ENCODE data around the gene GOLGA3. TPM values are rescaled to one million over a fixed set of nuclear protein-coding genes. Genes with fewer than 3 reads are reported as not detected.
"Not testable (repeated sequence)": the region's sequence is repeated elsewhere in the genome, so short reads cannot be mapped to it uniquely, and the experiment has no call there.

GOLGA3 gene
- total RNA-seq, 1 donor from 2014 or later = 33.0 TPM

DNA sequence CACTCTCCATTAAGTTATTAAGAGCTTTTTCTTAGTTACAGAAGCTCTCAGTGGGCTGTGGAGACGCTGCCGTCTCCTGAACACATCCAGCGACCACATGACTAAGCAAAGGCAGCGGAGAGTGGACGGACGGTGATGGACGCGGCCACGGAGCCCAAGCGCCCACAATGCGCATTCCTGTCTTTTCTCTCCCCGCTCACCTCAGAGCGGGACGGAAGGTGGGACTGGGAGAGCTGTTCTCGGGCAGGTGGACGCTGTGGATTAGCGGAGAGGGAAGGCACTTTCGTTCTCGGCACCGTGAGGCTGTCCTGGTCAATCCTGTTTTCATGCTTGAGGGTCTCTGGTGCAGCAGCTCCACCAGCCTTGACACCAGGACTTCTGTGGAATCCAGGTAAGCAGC lies 64.4 kb downstream of the GOLGA3 start:
- no peak for DNase-seq
- Histone ChIP-seq H3K36me3 (no peaks in the 10 kb centered on the region), H3K27ac (replicated peaks) (no peak overlapping the region), H3K9me3 (replicated peaks) (no peaks in the 10 kb centered on the region), H3K4me1 (peaks cover 68% of the 10 kb centered on the region), H3K27me3 (ENCODE audit: low read depth) (no peaks in the 10 kb centered on the region), H3K4me3 (no peak overlapping the region)
- intact Hi-C loops (cut with micrococcal nuclease) = no loop called here
- TF ChIP-seq, protein P1, sequence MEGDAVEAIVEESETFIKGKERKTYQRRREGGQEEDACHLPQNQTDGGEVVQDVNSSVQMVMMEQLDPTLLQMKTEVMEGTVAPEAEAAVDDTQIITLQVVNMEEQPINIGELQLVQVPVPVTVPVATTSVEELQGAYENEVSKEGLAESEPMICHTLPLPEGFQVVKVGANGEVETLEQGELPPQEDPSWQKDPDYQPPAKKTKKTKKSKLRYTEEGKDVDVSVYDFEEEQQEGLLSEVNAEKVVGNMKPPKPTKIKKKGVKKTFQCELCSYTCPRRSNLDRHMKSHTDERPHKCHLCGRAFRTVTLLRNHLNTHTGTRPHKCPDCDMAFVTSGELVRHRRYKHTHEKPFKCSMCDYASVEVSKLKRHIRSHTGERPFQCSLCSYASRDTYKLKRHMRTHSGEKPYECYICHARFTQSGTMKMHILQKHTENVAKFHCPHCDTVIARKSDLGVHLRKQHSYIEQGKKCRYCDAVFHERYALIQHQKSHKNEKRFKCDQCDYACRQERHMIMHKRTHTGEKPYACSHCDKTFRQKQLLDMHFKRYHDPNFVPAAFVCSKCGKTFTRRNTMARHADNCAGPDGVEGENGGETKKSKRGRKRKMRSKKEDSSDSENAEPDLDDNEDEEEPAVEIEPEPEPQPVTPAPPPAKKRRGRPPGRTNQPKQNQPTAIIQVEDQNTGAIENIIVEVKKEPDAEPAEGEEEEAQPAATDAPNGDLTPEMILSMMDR (IDR thresholded peaks at IDR 0.05; ENCODE audit: borderline replicate concordance) = no peak

DNA sequence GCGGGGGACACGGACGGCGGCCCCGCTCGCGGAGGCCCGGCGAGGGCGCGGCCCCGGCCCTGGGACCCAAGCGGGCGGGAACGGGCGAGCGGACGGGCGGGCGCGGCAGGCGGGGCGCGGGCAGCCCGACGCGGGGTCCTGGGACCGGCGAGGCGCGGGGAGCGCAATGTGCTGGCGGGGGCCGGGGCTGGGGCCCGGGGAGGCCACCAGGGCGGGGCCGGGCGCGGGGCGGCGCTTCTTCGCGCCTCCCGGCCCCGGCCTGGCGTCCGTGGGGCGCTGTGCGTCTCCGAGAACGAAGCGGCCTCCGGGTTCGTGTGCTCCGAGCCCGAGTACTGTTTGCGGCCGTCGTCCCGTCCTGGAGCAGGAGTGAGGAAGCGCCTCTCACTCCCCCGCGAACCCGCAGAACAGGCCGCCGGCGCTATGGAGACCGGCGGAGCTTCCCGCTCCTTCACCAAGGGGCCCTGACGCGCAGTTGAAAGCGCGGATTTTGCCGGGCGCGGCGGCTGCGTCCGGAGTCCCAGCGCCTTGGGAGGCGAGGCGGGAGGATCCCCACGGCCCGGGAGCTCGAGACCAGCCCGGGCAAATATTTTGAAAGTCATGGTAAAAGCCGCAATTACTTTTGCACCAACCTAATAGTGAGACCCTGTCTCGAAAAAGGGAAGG lies 66.6 kb downstream of the GOLGA3 start:
- Histone ChIP-seq H3K4me3 (peak overlapping the region; percentile 98), H3K9me3 (replicated peaks) (no peaks in the 10 kb centered on the region), H3K27ac (replicated peaks) (peak overlapping the region; percentile 97), H3K4me1 (peaks cover 48% of the 10 kb centered on the region), H3K36me3 (no peaks in the 10 kb centered on the region), H3K27me3 (ENCODE audit: low read depth) (no peaks in the 10 kb centered on the region)
- peak; percentile 88 for DNase-seq
- intact Hi-C loops (cut with micrococcal nuclease) = no loop called here
- TF ChIP-seq, protein P1 (IDR thresholded peaks at IDR 0.05; ENCODE audit: borderline replicate concordance) = peak; percentile 51

DNA sequence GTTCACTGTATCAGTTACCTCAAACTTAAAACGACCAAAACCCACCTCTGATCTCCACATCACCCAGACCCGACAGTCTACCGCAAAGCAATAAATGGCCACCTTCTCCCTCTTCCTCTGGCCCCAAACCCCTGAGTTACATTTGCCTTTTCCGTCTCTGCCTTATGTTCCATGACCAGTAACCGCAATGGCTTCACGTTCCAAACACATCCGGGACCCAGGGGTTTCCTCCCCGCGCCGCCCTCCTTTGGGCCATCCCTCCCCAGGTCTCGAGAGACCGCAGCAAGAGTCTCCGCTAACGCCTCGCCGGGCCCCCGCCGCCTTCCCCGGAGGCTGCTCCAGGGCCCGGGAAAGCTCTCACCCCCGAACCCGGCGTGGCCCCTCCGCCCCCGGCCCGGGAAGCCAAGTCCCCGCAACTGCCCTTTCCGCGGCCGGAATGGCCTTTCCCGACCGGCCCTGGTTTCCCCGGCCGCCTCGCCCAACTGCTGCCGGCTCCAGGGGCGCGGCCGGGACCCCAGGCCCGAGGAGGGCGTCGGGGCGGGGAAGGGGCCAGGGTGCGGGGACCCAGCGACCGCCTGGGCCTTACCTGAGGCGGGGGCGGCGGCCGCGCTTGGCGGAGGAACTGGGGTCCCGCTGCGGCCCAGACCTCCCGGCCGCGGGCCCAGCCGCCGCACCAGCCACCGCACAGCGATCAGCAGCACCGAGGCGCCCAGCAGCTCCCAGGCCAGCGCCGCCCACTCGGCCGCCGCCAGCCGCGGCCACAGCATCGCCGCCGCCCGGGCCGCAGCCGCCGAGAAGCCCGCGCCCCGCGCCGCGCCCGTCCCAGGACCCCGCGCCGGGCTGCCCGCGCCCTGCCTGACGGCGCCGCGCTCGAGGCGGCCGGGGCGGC lies 67.4 kb downstream of the GOLGA3 start, which contains the start of gene ANKLE2:
Gene ANKLE2, minus strand, starts transcription at position 801 of the 889 bp plus-strand sequence. Its CDS starts 34 bp downstream, at position 767.
- TF ChIP-seq, protein P1 (IDR thresholded peaks at IDR 0.05; ENCODE audit: borderline replicate concordance) = no peak
- H3K4me1 ChIP-seq = peaks cover 41% of the 10 kb centered on the region
- intact Hi-C loops (cut with micrococcal nuclease) = no loop called here
- no peaks in the 10 kb centered on the region for H3K27me3 ChIP-seq (ENCODE audit: low read depth)
- H3K27ac ChIP-seq (replicated peaks) = peak within 1 kb of the TSS; percentile 97
- H3K4me3 ChIP-seq = peak within 1 kb of the TSS; percentile 98
- no peaks in the 10 kb centered on the region for H3K9me3 ChIP-seq (replicated peaks)
- DNase-seq = peak; percentile 50
- H3K36me3 ChIP-seq = peaks cover 2% of the 10 kb centered on the region

DNA sequence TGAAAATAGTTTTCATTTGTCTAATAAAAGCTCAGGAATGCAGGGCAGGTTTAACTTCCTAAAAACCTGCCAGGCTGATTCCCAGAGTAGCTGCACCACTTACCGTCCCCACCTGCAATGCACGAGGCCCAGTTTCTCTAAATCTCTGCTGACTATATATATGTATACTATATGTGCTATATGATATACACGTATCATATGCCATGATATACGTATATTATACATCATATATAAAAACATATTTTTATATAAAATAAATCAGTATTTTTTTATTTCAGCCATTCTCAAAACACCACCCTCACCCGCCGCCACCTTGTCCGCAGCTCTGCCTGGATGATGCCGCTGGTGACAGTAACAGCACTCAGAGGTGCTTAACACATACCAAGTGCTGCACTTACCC lies 69.3 kb downstream of the GOLGA3 start:
- no peak overlapping the region for H3K27ac ChIP-seq (replicated peaks)
- peaks cover 39% of the 10 kb centered on the region for H3K4me1 ChIP-seq
- TF ChIP-seq, protein P1 (IDR thresholded peaks at IDR 0.05; ENCODE audit: borderline replicate concordance) = no peak
- peaks cover 19% of the 10 kb centered on the region for H3K36me3 ChIP-seq
- H3K4me3 ChIP-seq = no peak overlapping the region
- H3K27me3 ChIP-seq (ENCODE audit: low read depth) = no peaks in the 10 kb centered on the region
- DNase-seq = no peak
- no peaks in the 10 kb centered on the region for H3K9me3 ChIP-seq (replicated peaks)
- intact Hi-C loops (cut with micrococcal nuclease) = no loop called here

DNA sequence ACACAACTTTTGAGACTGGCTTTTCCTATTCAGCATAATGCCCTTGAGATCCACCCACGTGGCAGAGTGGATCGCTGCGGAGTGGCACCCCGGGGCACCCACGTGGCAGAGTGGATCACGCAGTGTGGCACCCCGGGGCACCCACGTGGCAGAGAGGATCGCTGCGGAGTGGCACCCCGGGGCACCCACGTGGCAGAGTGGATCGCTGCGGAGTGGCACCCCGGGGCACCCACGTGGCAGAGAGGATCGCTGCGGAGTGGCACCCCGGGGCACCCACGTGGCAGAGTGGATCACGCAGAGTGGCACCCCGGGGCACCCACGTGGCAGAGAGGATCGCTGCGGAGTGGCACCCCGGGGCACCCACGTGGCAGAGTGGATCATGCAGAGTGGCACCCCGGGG lies 69.8 kb downstream of the GOLGA3 start:
- H3K27me3 ChIP-seq (ENCODE audit: low read depth); H3K27ac ChIP-seq (replicated peaks); H3K9me3 ChIP-seq (replicated peaks); intact Hi-C loops (cut with micrococcal nuclease); DNase-seq; H3K4me3 ChIP-seq: not testable (repeated sequence)
- Histone ChIP-seq H3K36me3 (peaks cover 25% of the 10 kb centered on the region), H3K4me1 (peaks cover 39% of the 10 kb centered on the region)
